Mesendoderm (in vitro differentiated cells): ENCODE data around the gene TPRG1L.
"Not testable (repeated sequence)": the region's sequence is repeated elsewhere in the genome, so short reads cannot be mapped to it uniquely, and the experiment has no call there.

Experiments
- DNase-seq: peaks from one replicate; pipeline ENCODE4 v3.0.0; 2013
- H2AK5ac ChIP-seq: 2 replicates; pipeline ENCODE4 v1.6.1; 2013; ENCODE audit warnings: low read length, inconsistent platforms
- H2BK120ac ChIP-seq: 2 replicates; pipeline ENCODE4 v1.6.1; 2013; ENCODE audit warnings: low read depth, mild to moderate bottlenecking, low read length, moderate library complexity, mixed read lengths
- H2BK15ac ChIP-seq: replicated peaks from 2 replicates; pipeline ENCODE4 v1.6.1; 2013; ENCODE audit warnings: low read depth, mild to moderate bottlenecking, moderate library complexity
- H2BK5ac ChIP-seq: 2 replicates; pipeline ENCODE4 v1.6.1; 2013; ENCODE audit warnings: low read length, inconsistent platforms
- H3K18ac ChIP-seq: 2 replicates; pipeline ENCODE4 v1.6.1; 2013; ENCODE audit warnings: mild to moderate bottlenecking, low read length, mixed read lengths
- H3K23ac ChIP-seq: one replicate; pipeline ENCODE4 v1.6.1; 2013; ENCODE audit warnings: low read length
- H3K27ac ChIP-seq: 2 replicates; pipeline ENCODE4 v1.5.1; 2013; ENCODE audit warnings: low read depth, mild to moderate bottlenecking, inconsistent platforms, low read length, moderate library complexity
- H3K27me3 ChIP-seq: 2 replicates; pipeline ENCODE4 v1.6.1; 2013; ENCODE audit warnings: low read length, control low read depth, mild to moderate bottlenecking, inconsistent platforms; ENCODE audit not compliant: insufficient read depth, poor library complexity
- H3K36me3 ChIP-seq: 2 replicates; pipeline ENCODE4 v1.6.1; 2013; ENCODE audit warnings: low read length, inconsistent platforms; ENCODE audit not compliant: control insufficient read depth, insufficient read depth
- H3K4ac ChIP-seq: one replicate; pipeline ENCODE4 v1.6.1; 2013; ENCODE audit warnings: low read depth, mild to moderate bottlenecking, low read length, moderate library complexity
- H3K4me1 ChIP-seq: 2 replicates; pipeline ENCODE4 v1.6.1; 2013; ENCODE audit warnings: low read depth, low read length, inconsistent platforms; ENCODE audit not compliant: control insufficient read depth
- H3K4me2 ChIP-seq: 2 replicates; pipeline ENCODE4 v1.6.1; 2013; ENCODE audit warnings: low read length
- H3K4me3 ChIP-seq: 2 replicates; pipeline ENCODE4 v1.5.1; 2013; ENCODE audit warnings: mild to moderate bottlenecking, low read length
- H3K56ac ChIP-seq: one replicate; pipeline ENCODE4 v1.6.1; 2013; ENCODE audit warnings: low read length
- H3K79me1 ChIP-seq: 2 replicates; pipeline ENCODE4 v1.6.1; 2013; ENCODE audit warnings: low read length, inconsistent platforms
- H3K79me2 ChIP-seq: 2 replicates; pipeline ENCODE4 v1.6.1; 2013; ENCODE audit warnings: mild to moderate bottlenecking, low read length; ENCODE audit not compliant: control insufficient read depth, insufficient read depth
- H3K9ac ChIP-seq: 2 replicates; pipeline ENCODE4 v1.6.1; 2013; ENCODE audit warnings: low read length, inconsistent platforms
- H4K5ac ChIP-seq: one replicate; pipeline ENCODE4 v1.6.1; 2013; ENCODE audit warnings: low read length
- H4K8ac ChIP-seq: one replicate; pipeline ENCODE4 v1.6.1; 2013; ENCODE audit warnings: low read depth, mild to moderate bottlenecking, control low read depth, low read length, moderate library complexity
- WGBS: extraction: QIAGEN DNeasy Blood & Tissue Kit; methylation state at CpG from one replicate; pipeline ENCODE4 v1.1.7; 2013; ENCODE audit warnings: low lambda C conversion rate, missing lambda C conversion rate; ENCODE audit not compliant: insufficient coverage; ENCODE audit errors: extremely low coverage; 5-methylcytosine and 5-hydroxymethylcytosine counted together

TPRG1L gene

DNA sequence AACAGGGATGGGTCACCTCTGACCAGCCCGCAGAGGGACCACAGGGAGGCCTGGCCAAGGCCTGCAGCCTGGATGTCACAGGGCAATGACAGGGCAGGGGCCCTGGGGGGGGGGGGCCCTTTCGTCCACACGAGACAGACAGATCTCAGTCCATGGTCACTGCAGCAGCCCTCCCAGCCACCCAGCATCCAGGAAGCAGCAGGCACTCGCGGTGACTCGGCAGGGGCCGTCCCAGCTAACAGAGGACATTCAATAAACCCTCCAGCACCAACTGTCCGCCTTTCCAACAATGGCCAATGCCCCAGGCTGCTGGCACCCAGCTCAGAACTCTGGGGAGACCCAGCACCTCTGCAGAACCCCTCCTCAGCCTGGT is 46.4 kb upstream of the TPRG1L start:
- Histone ChIP-seq H2BK5ac (no peak overlapping the region), H3K79me1 (no peaks in the 10 kb centered on the region), H3K9ac (no peak overlapping the region), H4K5ac (no peak overlapping the region), H3K36me3 (no peaks in the 10 kb centered on the region), H4K8ac (no peak overlapping the region), H3K4me1 (no peaks in the 10 kb centered on the region), H3K27ac (no peak overlapping the region), H3K79me2 (no peaks in the 10 kb centered on the region), H2AK5ac (no peak overlapping the region), H2BK15ac (no peak overlapping the region), H3K27me3 (no peaks in the 10 kb centered on the region), H2BK120ac (no peak overlapping the region), H3K4me3 (no peak overlapping the region), H3K56ac (no peak overlapping the region), H3K23ac (no peak overlapping the region), H3K18ac (no peak overlapping the region), H3K4ac (no peak overlapping the region), H3K4me2 (no peak overlapping the region)
- DNase-seq = no peak
- no CpG with 5 or more reads among the region's 8 CpGs for WGBS

DNA sequence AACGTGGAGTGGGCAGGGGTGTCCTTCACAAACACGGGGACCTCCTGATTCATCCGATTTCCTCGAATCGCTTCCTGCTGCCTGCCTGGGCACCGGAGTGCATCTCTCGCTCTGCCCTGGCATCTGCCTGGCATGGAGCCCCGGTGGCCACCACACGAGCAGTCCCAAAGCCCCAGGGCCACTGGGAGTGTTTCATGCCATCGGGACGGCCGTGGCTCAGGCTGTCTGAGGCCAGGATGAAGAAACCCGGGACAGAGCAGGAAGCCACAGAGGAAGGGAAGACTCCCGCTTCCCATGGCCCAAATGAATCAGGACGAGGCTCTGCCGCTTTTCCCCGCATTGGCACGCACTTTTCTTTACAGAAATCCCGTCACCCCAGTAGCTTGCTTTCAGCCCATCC is 45.9 kb upstream of the TPRG1L start:
- H2BK5ac ChIP-seq = no peak overlapping the region
- H3K36me3 ChIP-seq = no peaks in the 10 kb centered on the region
- no peak overlapping the region for H3K23ac ChIP-seq
- H3K4me3 ChIP-seq = no peak overlapping the region
- H4K8ac ChIP-seq = no peak overlapping the region
- H3K4me1 ChIP-seq = no peaks in the 10 kb centered on the region
- no peak overlapping the region for H4K5ac ChIP-seq
- H3K4ac ChIP-seq = no peak overlapping the region
- no peaks in the 10 kb centered on the region for H3K79me2 ChIP-seq
- no peak for DNase-seq
- no peak overlapping the region for H2BK120ac ChIP-seq
- H3K56ac ChIP-seq = no peak overlapping the region
- H3K27me3 ChIP-seq = no peaks in the 10 kb centered on the region
- H2BK15ac ChIP-seq = no peak overlapping the region
- no peak overlapping the region for H2AK5ac ChIP-seq
- H3K27ac ChIP-seq = no peak overlapping the region
- no CpG with 5 or more reads among the region's 19 CpGs for WGBS
- no peak overlapping the region for H3K9ac ChIP-seq
- H3K79me1 ChIP-seq = no peaks in the 10 kb centered on the region
- no peak overlapping the region for H3K18ac ChIP-seq
- H3K4me2 ChIP-seq = no peak overlapping the region

DNA sequence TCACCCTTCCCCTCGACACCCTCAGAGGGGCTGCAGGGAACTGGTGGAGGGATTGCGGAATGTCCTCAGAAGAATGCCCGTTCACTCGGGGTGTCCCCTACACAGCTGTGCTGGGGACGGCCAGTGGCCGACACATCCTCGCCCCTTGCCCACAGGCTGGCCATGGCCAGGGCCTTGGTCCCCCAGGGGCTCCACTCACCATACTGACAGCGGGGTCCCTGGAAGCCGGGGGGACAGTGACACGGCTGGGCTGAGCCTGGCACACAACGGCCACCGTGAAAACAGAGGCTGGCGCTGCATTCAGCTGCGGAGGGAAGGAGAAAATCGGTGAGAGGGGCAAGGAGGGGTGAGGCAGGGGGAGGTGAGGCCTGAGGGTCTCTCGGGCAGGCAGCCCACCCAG is 45.2 kb upstream of the TPRG1L start:
- no peaks in the 10 kb centered on the region for H3K79me2 ChIP-seq
- no CpG with 5 or more reads among the region's 16 CpGs for WGBS
- no peak overlapping the region for H4K8ac ChIP-seq
- H3K56ac ChIP-seq = no peak overlapping the region
- no peaks in the 10 kb centered on the region for H3K27me3 ChIP-seq
- no peak overlapping the region for H2BK120ac ChIP-seq
- no peak overlapping the region for H2BK15ac ChIP-seq
- no peak overlapping the region for H2AK5ac ChIP-seq
- H3K18ac ChIP-seq = no peak overlapping the region
- H3K79me1 ChIP-seq = no peaks in the 10 kb centered on the region
- H3K4me3 ChIP-seq = no peak overlapping the region
- H3K4me2 ChIP-seq = no peak overlapping the region
- no peak for DNase-seq
- no peak overlapping the region for H2BK5ac ChIP-seq
- no peaks in the 10 kb centered on the region for H3K36me3 ChIP-seq
- no peak overlapping the region for H4K5ac ChIP-seq
- no peak overlapping the region for H3K23ac ChIP-seq
- no peak overlapping the region for H3K27ac ChIP-seq
- H3K4ac ChIP-seq = no peak overlapping the region
- no peaks in the 10 kb centered on the region for H3K4me1 ChIP-seq
- H3K9ac ChIP-seq = no peak overlapping the region

GRCh38 chr1:3580231-3580630 is 44.6 kb upstream of the TPRG1L start:
- Histone ChIP-seq H3K36me3 (no peaks in the 10 kb centered on the region), H3K4me2 (no peak overlapping the region), H2BK120ac (no peak overlapping the region), H3K18ac (no peak overlapping the region), H3K4ac (no peak overlapping the region), H3K27ac (no peak overlapping the region), H2BK5ac (no peak overlapping the region), H3K79me2 (no peaks in the 10 kb centered on the region), H3K4me3 (no peak overlapping the region), H4K5ac (no peak overlapping the region), H3K27me3 (no peaks in the 10 kb centered on the region), H2BK15ac (no peak overlapping the region), H3K56ac (no peak overlapping the region), H2AK5ac (no peak overlapping the region), H4K8ac (no peak overlapping the region), H3K9ac (no peak overlapping the region), H3K79me1 (no peaks in the 10 kb centered on the region), H3K23ac (no peak overlapping the region), H3K4me1 (no peaks in the 10 kb centered on the region)
- WGBS = no CpG with 5 or more reads among the region's 9 CpGs
- DNase-seq = no peak

DNA sequence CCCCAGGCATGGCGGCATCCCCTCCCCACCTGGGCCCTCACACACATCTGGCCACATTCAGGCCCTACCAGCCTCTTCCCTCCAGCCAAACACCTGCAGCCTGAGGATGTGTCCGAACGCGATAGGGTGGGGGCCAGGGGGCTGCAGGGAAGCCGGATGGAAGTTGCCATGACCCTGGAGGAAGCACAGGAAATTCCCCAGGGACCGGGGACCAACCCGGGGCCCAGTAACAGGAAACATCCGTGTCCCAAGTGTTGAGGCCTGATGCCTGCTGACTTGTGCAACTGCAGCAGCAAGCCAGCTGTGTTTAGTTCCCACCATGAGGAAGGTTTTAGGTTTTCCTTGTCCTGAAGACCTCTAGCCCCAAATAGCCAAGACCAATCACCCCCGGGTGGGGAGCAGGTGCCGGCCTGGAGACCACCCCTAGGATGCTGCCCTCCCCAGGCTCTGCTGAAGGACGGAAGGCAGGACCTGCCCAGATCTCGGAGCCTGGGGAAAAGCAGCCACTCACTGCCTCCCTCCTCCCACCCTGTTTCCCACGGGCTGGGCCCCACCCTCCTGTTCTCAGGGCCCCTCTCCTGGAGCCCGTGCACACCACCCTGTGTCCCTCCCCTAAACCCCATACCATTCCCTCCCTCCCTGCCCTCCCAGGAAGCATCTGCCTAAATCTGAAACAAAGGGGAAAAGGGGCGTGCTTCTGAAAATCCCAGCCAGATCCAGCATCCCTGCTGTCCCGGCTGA is 43.3 kb upstream of the TPRG1L start:
- Histone ChIP-seq H3K56ac (no peak overlapping the region), H3K4me3 (no peak overlapping the region), H4K8ac (no peak overlapping the region), H3K4me2 (no peak overlapping the region), H2BK120ac (no peak overlapping the region), H3K27ac (no peak overlapping the region), H3K18ac (no peak overlapping the region), H3K9ac (no peak overlapping the region), H3K4ac (no peak overlapping the region), H2BK5ac (no peak overlapping the region), H2AK5ac (no peak overlapping the region), H3K27me3 (no peaks in the 10 kb centered on the region), H3K36me3 (no peaks in the 10 kb centered on the region), H3K4me1 (no peaks in the 10 kb centered on the region), H4K5ac (no peak overlapping the region), H3K79me1 (no peaks in the 10 kb centered on the region), H3K23ac (no peak overlapping the region), H3K79me2 (no peaks in the 10 kb centered on the region), H2BK15ac (no peak overlapping the region)
- no peak for DNase-seq
- no CpG with 5 or more reads among the region's 16 CpGs for WGBS

DNA sequence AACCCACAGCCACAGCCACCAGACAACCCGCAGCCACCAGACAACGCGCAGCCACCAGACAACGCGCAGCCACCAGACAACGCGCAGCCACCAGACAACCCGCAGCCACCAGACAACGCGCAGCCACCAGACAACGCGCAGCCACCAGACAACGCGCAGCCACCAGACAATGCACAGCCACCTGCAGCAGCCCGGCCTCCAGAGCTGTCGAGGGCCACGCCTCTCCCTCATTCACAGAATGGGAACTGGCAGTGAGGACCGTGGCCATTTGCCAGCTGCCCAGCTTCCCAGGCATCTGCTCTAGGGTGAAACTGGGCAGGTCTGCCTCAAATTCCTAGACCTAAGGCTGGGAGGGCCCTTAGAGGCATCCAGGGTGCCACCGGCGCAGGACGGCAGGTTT is 41.1 kb upstream of the TPRG1L start:
- not testable (repeated sequence) for H2BK5ac ChIP-seq, H3K4me1 ChIP-seq, DNase-seq, H3K56ac ChIP-seq, H3K4ac ChIP-seq, H3K4me2 ChIP-seq, H4K8ac ChIP-seq, H4K5ac ChIP-seq, H3K36me3 ChIP-seq, H2BK120ac ChIP-seq, H3K27ac ChIP-seq, H3K79me2 ChIP-seq, H2BK15ac ChIP-seq, H3K18ac ChIP-seq, H3K4me3 ChIP-seq, H2AK5ac ChIP-seq, H3K23ac ChIP-seq, H3K27me3 ChIP-seq, H3K79me1 ChIP-seq, H3K9ac ChIP-seq
- no CpG with 5 or more reads among the region's 21 CpGs for WGBS
